Measurements from ENCODE around the gene EFCAB8.
"Not testable (repeated sequence)": the region's sequence is repeated elsewhere in the genome, so short reads cannot be mapped to it uniquely, and the experiment has no call there.

EFCAB8 gene

GRCh38 chr20:32974204-32975064 is 115.7 kb downstream of the EFCAB8 start:
- not testable (repeated sequence) for DNase-seq

GRCh38 chr20:32975121-32975520 is 116.4 kb downstream of the EFCAB8 start:
- DNase-seq = peak in 1 of 2 donors; percentile 5

- no peak for DNase-seq
Observed at GRCh38 chr20:32975698-32976674, 117.3 kb downstream of the EFCAB8 start.

- DNase-seq = no peak
Observed at GRCh38 chr20:32976746-32977145, 118.0 kb downstream of the EFCAB8 start.

GRCh38 chr20:32977281-32978008 is 118.7 kb downstream of the EFCAB8 start:
- peak in 1 of 2 donors; percentile 7 for DNase-seq

GRCh38 chr20:32978009-32978335 is 119.2 kb downstream of the EFCAB8 start:
- no peak for DNase-seq

- DNase-seq = peak in 1 of 2 donors; percentile 4
Observed at GRCh38 chr20:32979201-32979998, 120.7 kb downstream of the EFCAB8 start.

GRCh38 chr20:32980131-32980941 is 121.6 kb downstream of the EFCAB8 start:
- no peak for DNase-seq

- DNase-seq = no peak
Observed at GRCh38 chr20:32980990-32981389, 122.3 kb downstream of the EFCAB8 start.

- no peak for DNase-seq
Observed at GRCh38 chr20:32982617-32983458, 124.1 kb downstream of the EFCAB8 start.

GRCh38 chr20:32983459-32984112 is 124.9 kb downstream of the EFCAB8 start:
- DNase-seq = no peak

- DNase-seq = no peak
Observed at GRCh38 chr20:32984196-32984595, 125.5 kb downstream of the EFCAB8 start.

GRCh38 chr20:32984631-32985354 is 126.1 kb downstream of the EFCAB8 start:
- DNase-seq = no peak

- no peak for DNase-seq
Observed at GRCh38 chr20:32985596-32985995, 126.9 kb downstream of the EFCAB8 start.

GRCh38 chr20:32986331-32986966 is 127.7 kb downstream of the EFCAB8 start:
- no peak for DNase-seq

GRCh38 chr20:32987044-32987825 is 128.5 kb downstream of the EFCAB8 start:
- no peak for DNase-seq

GRCh38 chr20:32988008-32988407 is 129.3 kb downstream of the EFCAB8 start:
- no peak for DNase-seq
